Measurements from ENCODE around the gene LRRC63. TPM values are rescaled to one million over a fixed set of nuclear protein-coding genes. Genes with fewer than 3 reads are reported as not detected.

LRRC63 gene
- total and polyA plus RNA-seq, 9 of the 15 experiments (the other 6 are each of a cell fraction or from before 2014, with no cell fraction given): 0.07 to 0.41 (median 0.24) TPM; not detected in 1

- TF ChIP-seq GTF3C2 (IDR thresholded peaks at IDR 0.05; ENCODE audit: borderline replicate concordance, extremely low read depth, insufficient read length) (no peak), NFE2 (IDR thresholded peaks at IDR 0.05; ENCODE audit: low read depth) (0 out of 2 replicates have a peak, but pooled peaks have one; percentile 6), SIRT6 (IDR thresholded peaks at IDR 0.05; ENCODE audit: low read depth, low read length) (no peak), LARP7 (IDR thresholded peaks at IDR 0.05) (no peak), RAD21 (CRISPR knock-in tag; conservative IDR thresholded peaks at IDR 0.05 in 1 of 2, IDR thresholded peaks at IDR 0.05 in 1 of 2) (no peak), ZNF316 (IDR thresholded peaks at IDR 0.05) (peak; percentile 30; the same call in 1 of the 2 replicates), ILK (tag; IDR thresholded peaks at IDR 0.05; ENCODE audit: borderline replicate concordance, low read depth) (no peak), VEZF1 (CRISPR knock-in tag; IDR thresholded peaks at IDR 0.05) (no peak)
Observed at GRCh38 chr13:46198696-46199193, 13.0 kb upstream of the LRRC63 start (continued).

Measured in K562 (cell line).